Osteocyte (in vitro differentiated cells): ENCODE data around the gene LCN12. TPM values are rescaled to one million over a fixed set of nuclear protein-coding genes. Genes with fewer than 3 reads are reported as not detected.

ENCODE experiments used
- DNase-seq: peaks from one replicate; pipeline ENCODE4 v3.0.0; 2021; ENCODE audit warnings: mixed read lengths; ENCODE audit not compliant: unreplicated experiment; ENCODE audit errors: extremely low spot score
- H3K27ac Mint-ChIP-seq: one replicate; pipeline ENCODE4 v1.8.0; 2021; ENCODE audit warnings: mild to moderate bottlenecking, mixed read lengths; ENCODE audit not compliant: unreplicated experiment
- H3K27me3 Mint-ChIP-seq: one replicate; pipeline ENCODE4 v1.8.0; 2021; ENCODE audit warnings: mixed read lengths; ENCODE audit not compliant: unreplicated experiment
- H3K36me3 Mint-ChIP-seq: one replicate; pipeline ENCODE4 v1.8.0; 2021; ENCODE audit warnings: mixed read lengths; ENCODE audit not compliant: unreplicated experiment
- H3K4me1 Mint-ChIP-seq: one replicate; pipeline ENCODE4 v1.8.0; 2021; ENCODE audit warnings: mixed read lengths; ENCODE audit not compliant: unreplicated experiment
- H3K4me3 Mint-ChIP-seq: one replicate; pipeline ENCODE4 v1.8.0; 2021; ENCODE audit warnings: mild to moderate bottlenecking, moderate library complexity, mixed read lengths; ENCODE audit not compliant: unreplicated experiment
- H3K9me3 Mint-ChIP-seq: one replicate; pipeline ENCODE4 v1.8.0; 2021; ENCODE audit warnings: mixed read lengths; ENCODE audit not compliant: unreplicated experiment
- CTCF ChIP-seq: fragments of 200-600 bp; sonication (generic); IDR thresholded peaks from 2 replicates; pipeline ENCODE4 v1.5.0; 2021; ENCODE audit warnings: antibody characterized with exemption, mild to moderate bottlenecking, moderate library complexity
- total RNA-seq: library from RNA; stranded (reverse); gene quantifications from 2 replicates; pipeline ENCODE4 v1.2.1, GENCODE V29; 2021

Gene LCN12
- total RNA-seq, 1 donor from 2014 or later, result 1.4 TPM

GRCh38 chr9:136952876-136953770 is 1.1 kb downstream of the LCN12 start:
- no peak overlapping the region for H3K4me3 Mint-ChIP-seq
- H3K36me3 Mint-ChIP-seq, result no peaks in the 10 kb centered on the region
- peaks cover 7% of the 10 kb centered on the region for H3K4me1 Mint-ChIP-seq
- no peak for TF ChIP-seq CTCF
- no peak for DNase-seq
- H3K27ac Mint-ChIP-seq, result no peak overlapping the region
- no peaks in the 10 kb centered on the region for H3K27me3 Mint-ChIP-seq
- no peaks in the 10 kb centered on the region for H3K9me3 Mint-ChIP-seq

- Mint-ChIP-seq H3K27me3 (no peaks in the 10 kb centered on the region), H3K9me3 (no peaks in the 10 kb centered on the region), H3K36me3 (no peaks in the 10 kb centered on the region), H3K4me1 (peaks cover 5% of the 10 kb centered on the region), H3K4me3 (no peak overlapping the region), H3K27ac (no peak overlapping the region)
- no peak for DNase-seq
- no peak for TF ChIP-seq CTCF
These were observed 1.7 kb downstream of the LCN12 start for GRCh38 chr9:136953771-136954269.

DNA sequence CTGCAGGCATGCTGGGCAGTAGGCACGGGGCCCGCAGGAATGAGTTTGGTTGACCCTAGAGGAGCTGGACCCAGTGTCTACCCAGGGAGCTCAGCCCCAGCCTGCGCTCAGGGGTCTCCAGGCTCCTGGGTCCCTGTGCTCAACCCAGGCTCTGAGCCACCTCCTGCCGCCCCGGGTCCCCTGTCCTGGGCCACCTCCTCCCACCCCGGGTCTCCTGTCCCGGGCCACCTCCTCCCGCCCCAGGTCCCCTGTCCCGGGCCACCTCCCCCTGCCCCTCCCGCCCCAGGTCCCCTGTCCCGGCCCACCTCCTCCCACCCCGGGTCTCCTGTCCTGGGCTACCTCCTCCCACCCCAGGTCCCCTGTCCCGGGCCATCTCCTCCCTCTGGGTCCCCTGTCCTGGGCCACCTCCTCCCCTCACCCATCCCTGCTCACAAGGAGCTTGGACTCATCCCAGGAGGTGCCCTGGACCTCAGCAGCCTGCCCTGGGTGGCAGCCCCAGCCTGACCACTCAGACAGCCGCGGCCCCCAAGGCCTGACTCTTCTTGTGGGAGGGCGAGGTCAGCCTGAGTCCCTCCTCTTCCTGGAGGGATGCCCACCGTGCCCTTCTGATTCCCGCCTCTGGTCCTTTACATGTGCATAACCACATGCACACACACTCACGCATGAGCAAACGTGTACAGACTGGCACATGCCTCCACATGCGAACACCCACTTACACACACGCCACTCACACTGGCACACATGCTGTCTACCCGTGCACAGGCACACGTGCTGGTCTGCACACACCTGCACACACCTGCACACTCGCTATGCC is 2.4 kb downstream of the LCN12 start:
- Mint-ChIP-seq H3K9me3 (no peaks in the 10 kb centered on the region), H3K27me3 (no peaks in the 10 kb centered on the region), H3K27ac (no peak overlapping the region), H3K36me3 (no peaks in the 10 kb centered on the region), H3K4me1 (peaks cover 4% of the 10 kb centered on the region), H3K4me3 (no peak overlapping the region)
- TF ChIP-seq CTCF, result no peak
- DNase-seq, result no peak

- no peak overlapping the region for H3K27ac Mint-ChIP-seq
- no peak for DNase-seq
- H3K9me3 Mint-ChIP-seq, result no peaks in the 10 kb centered on the region
- H3K36me3 Mint-ChIP-seq, result no peaks in the 10 kb centered on the region
- H3K4me3 Mint-ChIP-seq, result no peak overlapping the region
- TF ChIP-seq CTCF, result no peak
- peaks cover 3% of the 10 kb centered on the region for H3K4me1 Mint-ChIP-seq
- no peaks in the 10 kb centered on the region for H3K27me3 Mint-ChIP-seq
These were observed 3.3 kb downstream of the LCN12 start for GRCh38 chr9:136955202-136955942.
